SK-N-SH treated with all-trans-retinoic acid at 6 μM for 48 hours (cell line): ENCODE results near the gene HNRNPC.

Experiments used
- ATAC-seq: fragments of 200-7000 bp; cut with Tn5 transposase; 3 replicates; pipeline ENCODE4 v1.9.1; 2020; ENCODE audit warnings: mild to moderate bottlenecking, moderate library complexity
- ARNTL ChIP-seq: fragments of 450-650 bp; formaldehyde crosslinking; IDR thresholded peaks from 2 replicates; pipeline ENCODE4 v1.5.0; 2020; ENCODE audit warnings: low read depth, mild to moderate bottlenecking, moderate library complexity, borderline replicate concordance
- CREB5 ChIP-seq: fragments of 250-450 bp; sonication (Bioruptor Pico); IDR thresholded peaks from 2 replicates; pipeline ENCODE4 v1.5.1; 2020; ENCODE audit warnings: low read depth, mild to moderate bottlenecking, moderate library complexity
- CSRNP3 ChIP-seq: fragments of 250-450 bp; sonication (Bioruptor Pico); IDR thresholded peaks from 2 replicates; pipeline ENCODE4 v1.5.1; 2021; ENCODE audit warnings: mild to moderate bottlenecking, moderate library complexity
- GLIS3 ChIP-seq: fragments of 250-450 bp; sonication (Bioruptor Pico); IDR thresholded peaks from 2 replicates; pipeline ENCODE4 v1.5.0; 2020; ENCODE audit warnings: mild to moderate bottlenecking, moderate library complexity
- ISL1 ChIP-seq: fragments of 250-450 bp; sonication (Bioruptor Pico); IDR thresholded peaks from 2 replicates; pipeline ENCODE4 v2.1.2; 2022; ENCODE audit warnings: mild to moderate bottlenecking, moderate library complexity
- OSR1 ChIP-seq: fragments of 250-450 bp; sonication (Bioruptor Pico); IDR thresholded peaks from 2 replicates; pipeline ENCODE4 v1.8.0; 2022; ENCODE audit warnings: moderate library complexity, mild to moderate bottlenecking, inconsistent platforms
- PATZ1 ChIP-seq: fragments of 250-450 bp; sonication (Bioruptor Pico); IDR thresholded peaks from 2 replicates; pipeline ENCODE4 v1.8.0; 2020; ENCODE audit warnings: mild to moderate bottlenecking, moderate library complexity, borderline replicate concordance
- RARB ChIP-seq: fragments of 250-450 bp; sonication (Bioruptor Pico); IDR thresholded peaks from 2 replicates; pipeline ENCODE4 v1.8.0; 2021; ENCODE audit warnings: mild to moderate bottlenecking, moderate library complexity
- SNAI2 ChIP-seq: fragments of 250-450 bp; sonication (Bioruptor Pico); IDR thresholded peaks from 2 replicates; pipeline ENCODE4 v1.5.0; 2020; ENCODE audit warnings: mild to moderate bottlenecking, moderate library complexity
- TCF4 ChIP-seq: fragments of 250-450 bp; sonication (Bioruptor Pico); IDR thresholded peaks from 2 replicates; pipeline ENCODE4 v1.8.0; 2021; ENCODE audit warnings: mild to moderate bottlenecking, moderate library complexity, borderline replicate concordance
- TSHZ2 ChIP-seq: fragments of 250-450 bp; sonication (Bioruptor Pico); IDR thresholded peaks from 2 replicates; pipeline ENCODE4 v1.5.0; 2020; ENCODE audit warnings: mild to moderate bottlenecking, moderate library complexity
- ZFP3 ChIP-seq: fragments of 250-450 bp; sonication (Bioruptor Pico); IDR thresholded peaks from 2 replicates; pipeline ENCODE4 v1.5.0; 2020; ENCODE audit warnings: mild to moderate bottlenecking, moderate library complexity
- ZNF565 ChIP-seq: fragments of 450-650 bp; formaldehyde crosslinking; conservative IDR thresholded peaks from 2 replicates; pipeline ENCODE4 v1.5.0; 2020; ENCODE audit warnings: low read depth, mild to moderate bottlenecking, moderate library complexity
- ZNF70 ChIP-seq: fragments of 450-650 bp; formaldehyde crosslinking; IDR thresholded peaks from 2 replicates; pipeline ENCODE4 v1.5.0; 2020; ENCODE audit warnings: mild to moderate bottlenecking, moderate library complexity
- ZNF8 ChIP-seq: fragments of 450-650 bp; formaldehyde crosslinking; IDR thresholded peaks from 2 replicates; pipeline ENCODE4 v1.5.0; 2020; ENCODE audit warnings: mild to moderate bottlenecking, moderate library complexity

Gene HNRNPC

GRCh38 chr14:21258889-21259787 is 10.1 kb downstream of the HNRNPC start:
- no peak for TF ChIP-seq ZFP3 (CRISPR knock-in tag)
- no peak for TF ChIP-seq CSRNP3 (CRISPR knock-in tag)
- no peak for TF ChIP-seq PATZ1 (CRISPR knock-in tag)
- TF ChIP-seq ZNF70 (CRISPR knock-in tag): no peak
- no peak for TF ChIP-seq OSR1 (CRISPR knock-in tag)
- TF ChIP-seq ZNF8: no peak
- TF ChIP-seq CREB5 (CRISPR knock-in tag): no peak; the same call in 1 of the 2 replicates
- no peak for ATAC-seq

GRCh38 chr14:21258005-21258888 is 11.0 kb downstream of the HNRNPC start:
- TF ChIP-seq ARNTL (CRISPR knock-in tag) (no peak), ISL1 (CRISPR knock-in tag) (no peak), RARB (CRISPR knock-in tag) (no peak), ZNF70 (CRISPR knock-in tag) (no peak), PATZ1 (CRISPR knock-in tag) (no peak), ZNF565 (CRISPR knock-in tag) (no peak), SNAI2 (CRISPR knock-in tag) (no peak), CSRNP3 (CRISPR knock-in tag) (no peak), GLIS3 (CRISPR knock-in tag) (no peak), TCF4 (no peak)
- no peak for ATAC-seq

- no peak for TF ChIP-seq ZNF8
- no peak for TF ChIP-seq CSRNP3 (CRISPR knock-in tag)
- TF ChIP-seq ARNTL (CRISPR knock-in tag): no peak
- TF ChIP-seq RARB (CRISPR knock-in tag): no peak
- no peak for TF ChIP-seq TSHZ2 (CRISPR knock-in tag)
Measured at GRCh38 chr14:21257394-21257909, 11.8 kb downstream of the HNRNPC start.

More at GRCh38 chr14:21257394-21257909, 11.8 kb downstream of the HNRNPC start:
- peak; percentile 23 for ATAC-seq
